GM19239 (cell line): Measurements from ENCODE around the gene SIL1.
"Not testable (repeated sequence)": the region's sequence is repeated elsewhere in the genome, so short reads cannot be mapped to it uniquely, and the experiment has no call there.

Experiments used
- DNase-seq: peaks from one replicate; pipeline ENCODE4 v3.0.0; 2011; ENCODE audit warnings: low spot score; ENCODE audit not compliant: insufficient read length
- FAIRE-seq: peaks from 2 replicates; lab custom pipeline; 2011; peaks lifted over from hg19 to GRCh38; lab: Jason Lieb, UNC

Gene SIL1

GRCh38 chr5:139079225-139079990, 118.8 kb downstream of the SIL1 start:
- FAIRE-seq (no peak), DNase-seq (no peak)

- FAIRE-seq = no peak
Measured at GRCh38 chr5:139078345-139078744, 119.8 kb downstream of the SIL1 start.

GRCh38 chr5:139077899-139078298, 120.3 kb downstream of the SIL1 start:
- DNase-seq = no peak
- FAIRE-seq = no peak

More at GRCh38 chr5:139078345-139078744, 119.8 kb downstream of the SIL1 start:
- no peak for DNase-seq

GRCh38 chr5:139076111-139076510, 122.1 kb downstream of the SIL1 start:
- FAIRE-seq = no peak
- no peak for DNase-seq

GRCh38 chr5:139075066-139076050, 122.8 kb downstream of the SIL1 start:
- DNase-seq (no peak), FAIRE-seq (no peak)

GRCh38 chr5:139073956-139074355, 124.2 kb downstream of the SIL1 start:
- DNase-seq, FAIRE-seq: not testable (repeated sequence)

GRCh38 chr5:139068494-139069151, 129.5 kb downstream of the SIL1 start:
- FAIRE-seq = peak; percentile 64
- no peak for DNase-seq

- DNase-seq = no peak
- FAIRE-seq = no peak
Measured at GRCh38 chr5:139068060-139068459, 130.1 kb downstream of the SIL1 start.

- no peak for FAIRE-seq
- DNase-seq = no peak
Measured at GRCh38 chr5:139065306-139065705, 132.9 kb downstream of the SIL1 start.

GRCh38 chr5:139064613-139065012, 133.6 kb downstream of the SIL1 start:
- no peak for FAIRE-seq
- no peak for DNase-seq

- no peak for DNase-seq
- no peak for FAIRE-seq
Measured at GRCh38 chr5:139063664-139064054, 134.5 kb downstream of the SIL1 start.

- no peak for FAIRE-seq
- no peak for DNase-seq
Measured at GRCh38 chr5:139062910-139063663, 135.1 kb downstream of the SIL1 start.

- FAIRE-seq (no peak), DNase-seq (no peak)
Measured at GRCh38 chr5:139061856-139062255, 136.3 kb downstream of the SIL1 start.

GRCh38 chr5:139061274-139061673, 136.9 kb downstream of the SIL1 start:
- DNase-seq (no peak), FAIRE-seq (no peak)

GRCh38 chr5:139058121-139058520, 140.0 kb downstream of the SIL1 start:
- DNase-seq = no peak

GRCh38 chr5:139057045-139057939, 140.9 kb downstream of the SIL1 start:
- DNase-seq, FAIRE-seq: not testable (repeated sequence)

More at GRCh38 chr5:139058121-139058520, 140.0 kb downstream of the SIL1 start:
- no peak for FAIRE-seq

- DNase-seq = no peak
- no peak for FAIRE-seq
Measured at GRCh38 chr5:139052975-139053374, 145.2 kb downstream of the SIL1 start.

- DNase-seq (no peak), FAIRE-seq (no peak)
Measured at GRCh38 chr5:139051392-139051791, 146.8 kb downstream of the SIL1 start.

- FAIRE-seq (no peak), DNase-seq (no peak)
Measured at GRCh38 chr5:139050432-139050831, 147.7 kb downstream of the SIL1 start.
